MV-4-11 (cell line): ENCODE data around the gene NADSYN1.
A peak's percentile ranks its signal among the peaks of the same experiment; 100 is the strongest.
"Not testable (repeated sequence)": the region's sequence is repeated elsewhere in the genome, so short reads cannot be mapped to it uniquely, and the experiment has no call there.

Experiments used
- DNase-seq: peaks from one replicate; lab custom pipeline; 2025; lab: John Stamatoyannopoulos, UW

The NADSYN1 gene

GRCh38 chr11:71453037-71453917, at the start of gene NADSYN1:
Gene NADSYN1, plus strand, starts transcription at chr11:71453203. Its CDS starts 94 bp downstream, at chr11:71453297.
- peak; percentile 91 for DNase-seq

GRCh38 chr11:71404209-71404608, 48.8 kb upstream of the NADSYN1 start:
- DNase-seq = no peak

DNA sequence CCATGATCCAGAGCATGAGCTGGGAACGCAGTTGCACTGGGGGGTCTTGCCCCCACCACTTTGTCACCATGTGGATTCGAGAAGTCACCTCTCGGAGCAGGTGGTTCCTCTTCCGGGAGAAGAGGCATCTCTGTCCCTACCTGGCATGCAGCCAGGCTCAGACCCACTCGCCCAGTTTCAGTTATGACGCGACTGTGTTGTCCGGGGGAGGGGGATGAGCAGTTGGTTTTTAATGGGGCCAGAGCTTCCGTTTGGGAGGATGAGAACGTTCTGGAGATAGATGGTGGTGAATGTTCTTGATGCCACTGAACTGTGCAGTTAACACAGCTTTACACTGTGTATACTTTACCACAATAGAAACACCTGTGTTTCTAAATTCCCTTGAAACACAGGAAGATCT, 46.3 kb upstream of the NADSYN1 start:
- no peak for DNase-seq

- DNase-seq = no peak
Measured at GRCh38 chr11:71407356-71407755, 45.6 kb upstream of the NADSYN1 start.

DNA sequence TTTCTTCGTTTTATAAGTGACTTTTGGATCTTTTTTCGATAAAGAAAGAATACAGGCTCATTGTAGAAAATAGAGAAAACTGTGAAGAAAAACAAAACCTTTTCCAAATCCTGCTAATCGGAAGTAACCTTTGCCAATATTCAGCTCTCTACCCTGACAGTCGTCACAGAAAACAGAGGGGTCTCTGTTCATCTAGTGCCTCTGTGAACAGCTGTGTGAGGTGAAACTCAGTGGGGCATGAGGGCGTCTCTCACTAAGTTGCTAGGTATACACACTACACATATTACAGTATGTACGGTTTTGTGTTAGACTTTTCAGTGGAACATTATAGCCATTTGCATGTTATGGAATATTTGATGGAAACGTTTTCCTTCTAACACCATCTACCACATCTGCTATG, 44.2 kb upstream of the NADSYN1 start:
- DNase-seq = no peak

GRCh38 chr11:71410363-71410966, 42.5 kb upstream of the NADSYN1 start:
- DNase-seq = no peak

GRCh38 chr11:71414645-71415044, 38.4 kb upstream of the NADSYN1 start:
- DNase-seq = no peak

GRCh38 chr11:71418643-71419042, 34.4 kb upstream of the NADSYN1 start:
- no peak for DNase-seq

DNA sequence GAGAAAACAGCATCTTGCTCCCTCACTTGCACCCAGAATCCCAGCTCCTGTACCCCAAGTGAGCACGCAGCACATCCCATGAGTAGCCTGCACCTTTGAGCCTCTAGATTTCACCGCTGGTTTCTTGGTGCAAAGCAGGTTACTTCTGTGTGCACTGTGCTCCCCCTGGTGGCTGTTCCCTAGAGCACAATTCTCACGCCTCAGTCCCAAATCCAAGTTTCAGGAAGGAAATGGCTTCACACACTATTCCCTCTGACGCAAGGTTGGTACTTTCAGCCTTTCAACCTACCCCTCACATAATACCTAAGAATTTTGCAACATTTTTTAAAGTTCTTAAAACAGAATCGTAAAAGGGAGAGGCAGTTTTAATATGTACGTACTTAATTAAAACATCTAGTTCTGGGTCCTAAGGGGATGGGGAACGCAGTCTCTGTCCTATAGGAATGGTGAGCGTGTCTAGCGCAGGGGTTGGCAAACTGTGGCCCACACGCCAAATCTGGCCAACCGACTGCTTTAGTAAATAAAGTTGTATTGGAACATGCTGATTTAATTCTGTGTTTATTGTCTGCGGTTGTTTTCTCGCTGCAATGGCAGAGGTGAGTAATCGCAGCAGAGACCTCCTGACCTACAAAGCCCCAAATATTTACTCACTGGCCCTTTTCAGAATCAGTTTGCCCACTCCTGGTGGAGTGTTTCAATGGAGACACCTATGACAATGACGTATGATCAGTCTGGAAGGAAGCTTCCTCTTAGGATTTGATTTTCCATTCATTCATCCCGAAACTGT, 32.4 kb upstream of the NADSYN1 start:
- peak; percentile 26 for DNase-seq

DNA sequence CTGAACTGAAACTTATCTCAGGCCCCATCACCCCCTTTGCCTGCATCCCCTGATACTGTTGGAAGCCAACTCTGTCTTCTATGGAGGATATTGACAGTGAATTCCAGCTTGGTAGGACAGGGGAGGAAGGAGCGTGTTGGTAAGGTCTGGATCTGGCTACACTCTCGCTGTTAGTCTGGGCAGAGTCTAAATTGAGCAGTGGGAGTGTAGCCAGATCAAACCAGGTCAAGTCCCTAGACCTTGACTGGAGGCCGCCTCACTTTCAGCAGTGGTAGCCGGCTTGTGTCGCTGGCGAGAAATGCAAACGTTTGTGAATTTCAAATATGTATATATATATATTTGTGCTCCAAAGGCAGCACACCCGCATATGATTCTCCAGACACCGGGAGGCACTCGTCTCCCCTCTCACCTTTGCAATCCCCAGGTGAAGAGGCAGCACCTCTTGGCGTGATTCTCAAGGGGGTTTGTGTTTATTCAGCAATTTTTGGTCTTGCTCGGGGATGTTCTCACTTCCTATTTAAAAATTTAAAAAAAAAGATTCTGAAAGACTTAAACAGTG, 31.5 kb upstream of the NADSYN1 start:
- no peak for DNase-seq

GRCh38 chr11:71422318-71422717, 30.7 kb upstream of the NADSYN1 start:
- DNase-seq = not testable (repeated sequence)

GRCh38 chr11:71423181-71423790, 29.7 kb upstream of the NADSYN1 start:
- DNase-seq = no peak

GRCh38 chr11:71425409-71425808, 27.6 kb upstream of the NADSYN1 start:
- no peak for DNase-seq

GRCh38 chr11:71425860-71426259, 27.1 kb upstream of the NADSYN1 start:
- no peak for DNase-seq

GRCh38 chr11:71426413-71426812, 26.6 kb upstream of the NADSYN1 start:
- no peak for DNase-seq

DNA sequence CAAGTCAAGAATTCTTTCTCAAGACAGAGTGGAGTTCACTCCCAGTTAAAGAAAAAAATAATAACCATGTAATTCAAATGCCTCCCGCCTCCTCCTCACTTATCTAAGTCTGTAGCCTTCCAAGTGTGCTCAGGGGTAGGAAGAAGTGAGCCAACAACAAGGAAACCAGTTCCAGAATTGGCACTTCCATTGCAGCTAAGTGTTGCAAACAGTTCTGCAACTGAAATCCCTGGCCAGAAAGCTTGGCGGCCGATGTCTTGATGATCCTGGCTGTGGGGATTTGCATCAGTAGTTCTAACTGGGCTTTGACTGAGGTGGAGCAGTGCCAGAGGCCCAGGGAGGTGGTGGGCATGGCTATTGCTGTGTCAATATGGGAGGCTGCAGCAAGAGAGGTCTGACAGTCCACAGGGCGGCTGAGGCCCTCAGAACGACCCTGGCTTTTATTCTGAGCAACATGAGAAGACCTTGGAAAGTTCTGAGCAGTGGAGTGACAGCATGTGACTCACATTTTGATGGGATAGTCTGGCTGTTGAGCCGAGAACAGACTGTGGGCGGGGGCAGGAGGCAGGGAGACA, 24.1 kb upstream of the NADSYN1 start:
- no peak for DNase-seq

DNA sequence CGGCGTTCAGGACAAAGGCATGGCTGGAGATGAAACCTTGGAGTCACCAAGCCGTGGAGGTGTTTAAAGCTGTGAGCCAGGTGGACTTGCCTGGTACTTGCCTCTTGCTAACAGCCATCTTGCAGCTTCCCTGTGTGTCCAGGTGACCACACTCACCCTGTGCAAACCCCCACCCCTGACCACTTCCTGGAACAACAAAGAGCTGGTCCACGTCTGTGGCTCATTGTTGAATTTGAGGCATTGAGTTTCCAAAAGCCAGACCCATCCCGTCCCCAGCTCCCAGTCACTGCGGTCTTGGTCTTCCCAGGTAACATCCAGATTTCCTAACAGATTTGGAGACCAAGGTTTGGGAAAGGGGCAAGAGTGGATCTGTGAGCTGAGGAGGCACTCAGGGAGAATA, 23.3 kb upstream of the NADSYN1 start:
- DNase-seq = no peak

GRCh38 chr11:71430166-71430565, 22.8 kb upstream of the NADSYN1 start:
- no peak for DNase-seq

DNA sequence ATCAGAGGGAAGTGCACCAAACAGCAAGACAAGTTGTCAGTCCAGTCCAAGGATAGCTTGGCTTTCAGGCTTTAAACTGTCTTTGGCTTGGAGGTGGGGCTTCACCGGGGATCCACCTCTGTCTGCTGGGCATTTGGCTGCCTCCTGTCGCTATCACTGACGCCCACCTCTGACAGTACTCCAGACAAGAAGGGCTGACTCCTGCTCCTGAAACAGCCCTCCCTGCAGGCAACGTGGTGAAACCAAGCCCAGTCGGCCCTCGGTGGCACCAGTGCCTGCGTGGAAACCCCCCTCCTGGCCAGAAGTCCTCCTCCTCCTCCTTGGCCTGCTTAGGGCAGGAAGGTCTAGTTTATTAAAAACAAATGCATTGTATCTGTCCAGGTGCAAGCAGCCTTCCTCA, 21.7 kb upstream of the NADSYN1 start:
- no peak for DNase-seq

- no peak for DNase-seq
Measured at GRCh38 chr11:71432761-71433647, 20.0 kb upstream of the NADSYN1 start.
